GM19193 (cell line): ENCODE measurements around the gene FAHD1.

Experiments used
- POLR2A ChIP-seq: IDR thresholded peaks from 4 replicates; pipeline ENCODE4 v1.6.1; 2011; ENCODE audit not compliant: insufficient read depth, insufficient read length; ENCODE audit errors: extremely low read depth

FAHD1 gene

DNA sequence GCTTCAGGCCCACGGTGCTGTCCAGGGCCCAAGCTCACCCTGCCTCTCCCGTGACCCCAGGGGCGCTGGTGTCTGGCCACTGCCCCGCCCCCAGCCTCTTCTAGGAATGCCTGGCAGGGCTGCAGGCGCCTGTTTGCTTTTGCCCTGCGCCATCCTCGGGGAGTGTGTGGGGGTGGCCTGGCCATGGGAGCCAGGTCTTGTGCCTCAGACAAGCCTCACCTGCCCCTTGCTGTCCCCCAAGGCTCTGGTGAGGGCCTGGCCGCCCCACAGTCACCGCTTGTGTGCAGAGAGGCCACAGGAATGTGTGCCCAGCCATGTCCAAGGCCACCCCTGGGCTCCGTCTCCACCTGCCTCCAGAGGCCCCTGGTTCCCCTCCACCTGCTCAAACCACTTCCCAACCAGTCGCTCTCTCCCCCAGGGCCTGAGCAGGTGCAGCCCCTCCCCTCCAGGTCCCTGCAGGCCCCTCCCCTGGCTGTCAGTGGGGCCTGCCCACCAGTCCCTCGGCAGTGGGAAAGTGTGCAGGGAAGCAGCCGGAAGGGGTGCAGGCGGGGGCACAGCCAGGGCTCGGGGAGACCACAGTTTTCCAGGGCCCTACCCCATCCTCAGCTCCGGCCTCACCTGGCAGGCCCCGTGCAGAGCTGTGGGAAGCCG, 32.7 kb upstream of the FAHD1 start:
- TF ChIP-seq POLR2A: no peak

DNA sequence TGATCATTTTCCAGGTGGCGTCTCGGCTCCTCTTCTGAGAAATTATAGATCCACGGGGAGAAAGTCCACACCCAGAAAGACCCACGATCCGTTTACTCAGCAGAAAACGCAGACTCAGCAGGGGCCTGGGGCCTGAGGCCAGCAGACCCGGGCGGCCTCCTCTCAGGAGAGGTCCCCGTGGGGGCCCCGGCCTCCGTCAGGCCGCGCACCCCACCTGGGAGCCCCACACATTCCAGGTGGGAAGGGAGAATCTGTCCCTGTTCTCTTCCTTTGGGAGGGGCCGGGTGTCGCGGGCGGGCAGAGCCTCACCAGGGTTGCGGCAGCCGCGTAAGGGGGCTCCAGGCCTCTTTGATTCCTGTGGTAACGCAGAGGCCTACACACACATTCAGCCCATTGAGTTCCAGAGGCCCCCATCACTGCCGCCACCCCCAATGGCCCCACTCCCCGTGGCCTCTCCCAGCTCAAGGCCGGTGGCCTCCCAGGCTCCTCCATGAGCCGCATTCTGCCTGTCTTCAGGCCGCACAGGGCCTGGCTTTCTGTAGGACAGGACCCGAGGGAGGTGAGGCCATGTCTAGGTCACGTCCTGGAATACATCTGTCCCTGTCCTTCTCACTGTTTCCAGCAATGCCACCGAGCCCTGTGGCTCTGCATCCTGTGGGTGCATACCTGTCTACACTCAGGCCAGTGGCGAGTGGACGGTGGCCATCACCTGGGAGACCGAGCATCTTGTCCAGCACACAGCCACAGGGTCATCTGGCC, 31.9 kb upstream of the FAHD1 start:
- no peak for TF ChIP-seq POLR2A

DNA sequence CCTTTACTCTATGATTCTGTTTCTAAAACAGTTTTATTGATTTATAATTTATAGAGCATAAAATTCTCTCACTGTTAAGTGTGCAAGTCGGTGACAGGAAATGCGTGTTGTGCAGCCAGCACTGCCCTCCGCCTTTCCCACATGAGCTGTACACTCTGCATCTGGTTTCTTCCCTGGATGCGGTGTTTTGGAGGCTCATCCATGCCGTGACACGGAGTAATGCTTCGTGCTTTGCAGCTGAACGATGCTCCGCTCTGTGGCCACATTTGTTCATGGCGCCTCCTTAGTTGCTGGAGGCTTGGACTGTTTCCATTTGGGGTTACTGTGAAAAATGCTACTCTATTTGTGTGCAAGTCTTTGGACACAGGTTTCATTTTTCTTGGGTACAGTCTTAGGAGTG, 26.3 kb upstream of the FAHD1 start:
- no peak for TF ChIP-seq POLR2A

GRCh38 chr16:1807626-1808025, 19.4 kb upstream of the FAHD1 start:
- TF ChIP-seq POLR2A: no peak

DNA sequence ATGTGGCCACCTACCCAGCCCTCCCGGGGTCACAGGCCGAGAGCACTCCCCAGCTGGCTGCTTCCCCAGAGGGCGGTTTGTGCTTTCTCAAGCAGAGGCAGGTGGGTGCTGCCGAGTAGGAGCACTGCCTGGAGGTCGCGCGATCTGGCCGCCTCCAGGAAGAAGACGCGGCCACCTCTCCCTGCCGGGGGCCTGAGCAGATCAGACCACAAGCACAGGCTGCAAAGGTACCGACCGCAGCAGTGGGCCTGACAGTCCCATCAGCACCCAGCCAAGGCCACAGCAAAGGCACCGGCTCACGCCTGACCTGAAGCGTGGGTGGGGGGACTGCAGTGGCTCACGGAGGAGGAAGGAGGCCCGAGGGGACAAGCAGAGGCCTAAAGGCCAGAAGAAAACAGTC, 18.3 kb upstream of the FAHD1 start:
- TF ChIP-seq POLR2A: no peak

- TF ChIP-seq POLR2A: no peak
Observed at GRCh38 chr16:1809281-1809801, 17.7 kb upstream of the FAHD1 start.

- TF ChIP-seq POLR2A: no peak
Observed at GRCh38 chr16:1810106-1810505, 16.9 kb upstream of the FAHD1 start.

DNA sequence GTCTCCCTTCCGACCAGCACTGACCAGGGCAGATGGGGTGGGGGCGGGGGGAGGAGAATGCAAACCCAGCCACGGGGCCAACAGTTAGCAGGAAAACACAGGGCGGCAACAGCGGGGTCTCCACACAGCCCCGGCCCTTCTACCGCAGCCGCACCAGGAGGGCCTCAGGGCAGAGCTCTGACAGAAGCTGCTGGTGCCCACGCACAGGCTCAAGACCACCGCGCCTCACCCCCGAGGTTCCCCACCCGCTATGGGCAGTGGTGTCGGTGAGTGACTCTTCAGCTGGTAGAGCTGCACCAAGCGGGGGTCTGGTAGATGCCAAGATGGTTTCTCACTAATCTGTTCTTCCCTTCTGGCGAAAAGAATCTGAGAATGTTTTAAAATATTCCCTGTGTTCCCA, 16.5 kb upstream of the FAHD1 start:
- no peak for TF ChIP-seq POLR2A

GRCh38 chr16:1812732-1813163, 14.3 kb upstream of the FAHD1 start:
- no peak for TF ChIP-seq POLR2A

- TF ChIP-seq POLR2A: no peak
Observed at GRCh38 chr16:1815461-1815860, 11.5 kb upstream of the FAHD1 start.

GRCh38 chr16:1816396-1817275, 10.4 kb upstream of the FAHD1 start:
- TF ChIP-seq POLR2A: no peak

GRCh38 chr16:1817276-1817589, 9.8 kb upstream of the FAHD1 start:
- TF ChIP-seq POLR2A: no peak

DNA sequence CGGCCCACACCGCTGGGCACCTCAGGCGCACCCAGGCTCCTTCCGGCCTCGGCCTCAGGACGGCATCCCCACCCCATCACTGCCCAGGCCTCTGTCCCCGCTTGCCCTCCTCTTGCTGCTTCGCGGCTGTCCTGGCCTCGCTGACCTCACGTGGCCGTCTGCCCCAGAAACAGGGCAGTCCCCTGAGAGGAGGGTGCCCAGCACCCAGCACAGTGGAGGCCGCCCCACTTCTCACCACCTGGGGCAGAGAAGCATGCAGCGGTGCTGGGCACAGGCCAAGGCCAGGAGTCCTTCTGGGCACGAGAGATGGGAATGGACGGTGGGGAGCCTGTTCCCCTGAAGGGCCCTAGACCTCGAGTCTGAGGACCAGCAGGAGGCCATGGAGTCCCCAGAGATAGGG, 9.3 kb upstream of the FAHD1 start:
- no peak for TF ChIP-seq POLR2A

GRCh38 chr16:1818204-1818872, 8.7 kb upstream of the FAHD1 start:
- TF ChIP-seq POLR2A: no peak
